Activated CD8-positive, alpha-beta T cell treated with anti-CD3 and anti-CD28 coated beads for 36 hours (primary cell): ENCODE data around the gene RBM17. TPM values are rescaled to one million over a fixed set of nuclear protein-coding genes. Genes with fewer than 3 reads are reported as not detected.

Source experiments
- ATAC-seq: fragments of 200-7000 bp; cut with Tn5 transposase; one replicate; pipeline ENCODE4 v1.10.0; 2021; ENCODE audit warnings: mild to moderate bottlenecking, moderate library complexity
- CTCF ChIA-PET: fragments of 350-600 bp; sonication (Branson Sonifier 250); formaldehyde crosslinking; loops from one replicate; lab custom pipeline; 2021; ENCODE audit warnings: antibody characterized with exemption; lab: Charles Lee
- POLR2A ChIA-PET: fragments of 350-600 bp; sonication (Branson Sonifier 250); formaldehyde crosslinking; loops from one replicate; lab custom pipeline; 2021; ENCODE audit warnings: antibody characterized with exemption; lab: Charles Lee
- DNase-seq: peaks from one replicate; pipeline ENCODE4 v3.0.0-alpha.2; 2020
- H3K27ac Mint-ChIP-seq: one replicate; pipeline ENCODE4 v1.8.0; 2021; ENCODE audit warnings: mild to moderate bottlenecking, mixed read lengths
- H3K27me3 Mint-ChIP-seq: one replicate; pipeline ENCODE4 v1.8.0; 2021; ENCODE audit warnings: mixed read lengths
- H3K36me3 Mint-ChIP-seq: one replicate; pipeline ENCODE4 v1.8.0; 2021; ENCODE audit warnings: low read depth, mixed read lengths
- H3K4me1 Mint-ChIP-seq: one replicate; pipeline ENCODE4 v1.8.0; 2021; ENCODE audit warnings: low read depth, mixed read lengths
- H3K4me3 Mint-ChIP-seq: one replicate; pipeline ENCODE4 v1.8.0; 2021; ENCODE audit warnings: mild to moderate bottlenecking, moderate library complexity, mixed read lengths
- H3K9me3 Mint-ChIP-seq: one replicate; pipeline ENCODE4 v1.8.0; 2021; ENCODE audit warnings: mixed read lengths
- CTCF ChIP-seq: fragments of 200-600 bp; IDR thresholded peaks from one replicate; pipeline ENCODE4 v1.8.0; 2022; ENCODE audit warnings: antibody characterized with exemption, mild to moderate bottlenecking
- intact Hi-C: fragments of 100-400 bp; cut with micrococcal nuclease; formaldehyde crosslinking; loops from one replicate; pipeline ENCODE4 v1.10.0; 2022
- total RNA-seq, 2 experiments: library from RNA; stranded (reverse); gene quantifications; one replicate each; pipeline ENCODE4 v1.2.3, GENCODE V29; 2021

RBM17 gene
- total RNA-seq, 2 experiments from 2014 or later: 284 to 285 TPM

DNA sequence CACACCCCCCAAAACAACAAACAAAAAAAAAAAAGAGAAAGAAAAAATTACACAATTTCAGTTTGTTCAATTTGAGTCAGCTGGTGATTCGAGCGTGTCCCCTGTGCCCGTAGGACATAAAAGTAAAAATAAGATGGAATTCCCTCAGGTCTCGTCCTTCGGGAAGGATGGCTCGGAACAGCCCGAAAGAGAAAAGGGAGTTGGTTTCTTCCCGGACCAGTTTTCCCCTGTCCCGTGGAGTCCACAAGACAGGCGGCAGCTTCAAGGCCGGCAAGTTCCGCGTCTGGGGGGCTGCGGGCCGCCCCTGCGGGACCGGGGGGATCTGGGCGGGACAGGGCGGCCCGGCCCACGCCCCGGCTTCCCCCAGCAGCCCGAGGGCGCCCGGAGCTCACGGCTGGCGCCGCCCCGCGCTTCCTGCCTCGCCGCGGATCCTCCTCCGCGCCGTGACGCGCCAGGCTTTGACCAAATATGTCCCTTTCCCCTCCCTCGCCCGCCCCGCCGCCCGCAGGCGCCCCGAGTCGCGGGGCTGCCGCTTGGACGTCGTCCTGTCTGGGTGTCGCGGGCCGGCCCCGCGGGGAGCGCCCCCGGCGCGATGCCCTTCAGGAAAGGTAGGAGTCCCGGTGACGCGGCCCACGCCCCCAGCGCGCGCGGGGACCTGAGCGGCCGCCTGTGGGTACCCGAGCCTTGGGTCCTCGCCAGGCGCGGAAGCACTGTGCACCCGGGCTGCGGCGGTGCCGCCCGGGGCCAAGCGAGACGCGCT lies 55.8 kb downstream of the RBM17 start:
- Mint-ChIP-seq H3K27me3 (no peaks in the 10 kb centered on the region), H3K4me1 (peaks cover 75% of the 10 kb centered on the region), H3K36me3 (peaks cover 29% of the 10 kb centered on the region), H3K9me3 (no peaks in the 10 kb centered on the region), H3K4me3 (peak overlapping the region; percentile 79), H3K27ac (peak overlapping the region; percentile 86)
- ATAC-seq (peak; percentile 84), DNase-seq (peak; percentile 95)
- CTCF ChIA-PET: interaction anchor here (1.1 to 2.7 kb wide), 3 partner anchors 9 to 58 kb away, joined by 3 to 8 read pairs (median 7); partner anchors contain the start of gene PFKFB3
- no peak for TF ChIP-seq CTCF
- intact Hi-C loops: loop anchor here (5.0 kb wide), 1 partner anchor 37 kb away; no protein-coding TSS in a partner anchor
- POLR2A ChIA-PET: interaction anchor here (0.7 to 1.3 kb wide), 6 partner anchors 9 to 53 kb away, joined by 3 to 7 read pairs (median 4); no protein-coding TSS in a partner anchor

GRCh38 chr10:6145166-6145987 lies 56.5 kb downstream of the RBM17 start:
- ChIA-PET POLR2A (interaction anchor here (0.6 to 1.4 kb wide), 7 partner anchors 8 to 203 kb away, joined by 3 to 7 read pairs (median 3); no protein-coding TSS in a partner anchor), CTCF (interaction anchor here (1.9 to 3.2 kb wide), 4 partner anchors 9 to 57 kb away, joined by 7 to 15 read pairs (median 10); partner anchors contain the start of gene PFKFB3)
- Mint-ChIP-seq H3K4me1 (peaks cover 73% of the 10 kb centered on the region), H3K4me3 (peak overlapping the region; percentile 79), H3K27me3 (no peaks in the 10 kb centered on the region), H3K27ac (peak overlapping the region; percentile 74), H3K36me3 (peaks cover 32% of the 10 kb centered on the region), H3K9me3 (no peaks in the 10 kb centered on the region)
- no peak for DNase-seq
- ATAC-seq: no peak
- no peak for TF ChIP-seq CTCF
- intact Hi-C loops: no loop called here

GRCh38 chr10:6146013-6146785 lies 57.4 kb downstream of the RBM17 start:
- intact Hi-C loops: no loop called here
- peak overlapping the region; percentile 79 for H3K4me3 Mint-ChIP-seq
- TF ChIP-seq CTCF: no peak
- DNase-seq (no peak), ATAC-seq (no peak)
- CTCF ChIA-PET: interaction anchor here (0.7 to 3.2 kb wide), 5 partner anchors 10 to 56 kb away, joined by 3 to 15 read pairs (median 4); partner anchors contain the start of gene PFKFB3
- POLR2A ChIA-PET: interaction anchor here (0.6 to 1.4 kb wide), 7 partner anchors 9 to 203 kb away, joined by 3 to 6 read pairs (median 3); no protein-coding TSS in a partner anchor
- peaks cover 35% of the 10 kb centered on the region for H3K36me3 Mint-ChIP-seq
- H3K4me1 Mint-ChIP-seq: peaks cover 71% of the 10 kb centered on the region
- H3K9me3 Mint-ChIP-seq: no peaks in the 10 kb centered on the region
- H3K27me3 Mint-ChIP-seq: no peaks in the 10 kb centered on the region
- H3K27ac Mint-ChIP-seq: peak overlapping the region; percentile 37

- CTCF ChIA-PET: interaction anchor here (0.7 to 3.2 kb wide), 6 partner anchors 10 to 55 kb away, joined by 3 to 15 read pairs (median 4); partner anchors contain the start of gene PFKFB3
- peak overlapping the region; percentile 79 for H3K4me3 Mint-ChIP-seq
- no peak for ATAC-seq
- peaks cover 71% of the 10 kb centered on the region for H3K4me1 Mint-ChIP-seq
- H3K36me3 Mint-ChIP-seq: peaks cover 38% of the 10 kb centered on the region
- no peaks in the 10 kb centered on the region for H3K27me3 Mint-ChIP-seq
- no peaks in the 10 kb centered on the region for H3K9me3 Mint-ChIP-seq
- no peak for TF ChIP-seq CTCF
- POLR2A ChIA-PET: interaction anchor here (1.0 to 2.5 kb wide), 7 partner anchors 9 to 202 kb away, joined by 3 to 17 read pairs (median 3); partner anchors contain the start of gene IL2RA
- intact Hi-C loops: no loop called here
- DNase-seq: no peak
- no peak overlapping the region for H3K27ac Mint-ChIP-seq
Measured at GRCh38 chr10:6146921-6147320, 58.1 kb downstream of the RBM17 start.
